ENCODE measurements around the gene E2F4.

DNA sequence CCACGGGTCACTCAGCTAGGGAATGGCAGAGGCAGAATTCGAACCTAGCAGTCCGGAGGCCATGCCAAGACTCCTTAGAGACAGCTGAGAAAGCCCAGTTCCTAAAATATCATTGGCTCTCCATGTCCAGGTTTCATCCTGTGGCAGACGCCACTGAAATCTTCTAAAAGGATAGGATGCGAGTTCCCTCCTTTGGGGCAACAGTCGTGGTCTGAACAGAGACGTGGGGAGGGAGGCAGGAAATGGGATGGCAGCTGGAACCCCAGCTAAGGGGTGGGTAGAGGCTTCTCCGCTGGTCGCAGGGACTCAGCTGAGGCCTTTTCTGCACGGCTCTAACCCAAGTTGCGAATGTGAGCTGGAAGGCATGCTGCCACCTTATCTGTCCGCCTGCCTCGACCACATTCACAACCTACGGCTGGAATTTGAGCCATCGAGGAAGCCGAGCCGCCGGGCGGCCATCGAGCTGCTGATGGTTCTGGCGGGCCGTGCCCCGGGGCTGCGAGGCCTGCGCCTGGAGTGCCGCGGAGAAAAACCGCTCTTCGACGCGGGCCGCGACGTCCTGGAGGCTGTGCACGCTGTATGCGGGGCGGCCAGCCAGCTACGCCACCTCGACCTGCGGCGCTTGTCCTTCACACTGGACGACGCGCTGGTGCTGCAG is 29.3 kb upstream of the E2F4 start:
- TF ChIP-seq, protein P1, sequence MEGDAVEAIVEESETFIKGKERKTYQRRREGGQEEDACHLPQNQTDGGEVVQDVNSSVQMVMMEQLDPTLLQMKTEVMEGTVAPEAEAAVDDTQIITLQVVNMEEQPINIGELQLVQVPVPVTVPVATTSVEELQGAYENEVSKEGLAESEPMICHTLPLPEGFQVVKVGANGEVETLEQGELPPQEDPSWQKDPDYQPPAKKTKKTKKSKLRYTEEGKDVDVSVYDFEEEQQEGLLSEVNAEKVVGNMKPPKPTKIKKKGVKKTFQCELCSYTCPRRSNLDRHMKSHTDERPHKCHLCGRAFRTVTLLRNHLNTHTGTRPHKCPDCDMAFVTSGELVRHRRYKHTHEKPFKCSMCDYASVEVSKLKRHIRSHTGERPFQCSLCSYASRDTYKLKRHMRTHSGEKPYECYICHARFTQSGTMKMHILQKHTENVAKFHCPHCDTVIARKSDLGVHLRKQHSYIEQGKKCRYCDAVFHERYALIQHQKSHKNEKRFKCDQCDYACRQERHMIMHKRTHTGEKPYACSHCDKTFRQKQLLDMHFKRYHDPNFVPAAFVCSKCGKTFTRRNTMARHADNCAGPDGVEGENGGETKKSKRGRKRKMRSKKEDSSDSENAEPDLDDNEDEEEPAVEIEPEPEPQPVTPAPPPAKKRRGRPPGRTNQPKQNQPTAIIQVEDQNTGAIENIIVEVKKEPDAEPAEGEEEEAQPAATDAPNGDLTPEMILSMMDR (IDR thresholded peaks at IDR 0.05), result no peak
- TF ChIP-seq POLR2A (IDR thresholded peaks at IDR 0.05), result no peak
